ENCODE data around the gene VAPA.
"Not testable (repeated sequence)": the region's sequence is repeated elsewhere in the genome, so short reads cannot be mapped to it uniquely, and the experiment has no call there.

Gene VAPA

GRCh38 chr18:9887992-9888391 lies 25.8 kb upstream of the VAPA start:
- TF ChIP-seq, protein P1, sequence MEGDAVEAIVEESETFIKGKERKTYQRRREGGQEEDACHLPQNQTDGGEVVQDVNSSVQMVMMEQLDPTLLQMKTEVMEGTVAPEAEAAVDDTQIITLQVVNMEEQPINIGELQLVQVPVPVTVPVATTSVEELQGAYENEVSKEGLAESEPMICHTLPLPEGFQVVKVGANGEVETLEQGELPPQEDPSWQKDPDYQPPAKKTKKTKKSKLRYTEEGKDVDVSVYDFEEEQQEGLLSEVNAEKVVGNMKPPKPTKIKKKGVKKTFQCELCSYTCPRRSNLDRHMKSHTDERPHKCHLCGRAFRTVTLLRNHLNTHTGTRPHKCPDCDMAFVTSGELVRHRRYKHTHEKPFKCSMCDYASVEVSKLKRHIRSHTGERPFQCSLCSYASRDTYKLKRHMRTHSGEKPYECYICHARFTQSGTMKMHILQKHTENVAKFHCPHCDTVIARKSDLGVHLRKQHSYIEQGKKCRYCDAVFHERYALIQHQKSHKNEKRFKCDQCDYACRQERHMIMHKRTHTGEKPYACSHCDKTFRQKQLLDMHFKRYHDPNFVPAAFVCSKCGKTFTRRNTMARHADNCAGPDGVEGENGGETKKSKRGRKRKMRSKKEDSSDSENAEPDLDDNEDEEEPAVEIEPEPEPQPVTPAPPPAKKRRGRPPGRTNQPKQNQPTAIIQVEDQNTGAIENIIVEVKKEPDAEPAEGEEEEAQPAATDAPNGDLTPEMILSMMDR (IDR thresholded peaks at IDR 0.05; ENCODE audit: borderline replicate concordance, insufficient read depth, low read depth, low read length), result no peak
- H3K4me3 ChIP-seq (ENCODE audit: low read depth, low read length), result no peak overlapping the region

DNA sequence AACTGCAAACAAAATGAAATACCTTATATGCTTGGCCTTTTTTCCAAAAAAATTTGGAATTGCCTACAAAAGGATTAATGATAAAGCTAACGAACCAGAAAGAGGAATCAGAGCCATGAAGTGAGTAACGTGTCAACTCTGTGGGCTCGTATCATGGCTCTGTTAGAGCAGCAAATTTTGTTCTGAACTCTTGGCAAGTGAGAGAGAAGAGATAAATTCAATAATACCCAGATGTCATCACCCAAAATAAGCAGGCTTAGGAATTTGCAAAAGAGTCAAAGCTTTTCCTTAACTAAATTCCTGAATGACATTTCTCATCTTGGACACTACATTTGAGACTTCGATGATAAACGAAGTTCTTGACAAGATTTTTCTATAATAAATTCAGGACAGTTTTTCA lies 23.6 kb upstream of the VAPA start:
- TF ChIP-seq, protein P1 (IDR thresholded peaks at IDR 0.05; ENCODE audit: borderline replicate concordance, insufficient read depth, low read depth, low read length), result no peak
- H3K4me3 ChIP-seq (ENCODE audit: low read depth, low read length), result no peak overlapping the region

- TF ChIP-seq, protein P1 (IDR thresholded peaks at IDR 0.05; ENCODE audit: borderline replicate concordance, insufficient read depth, low read depth, low read length), result no peak
- H3K4me3 ChIP-seq (ENCODE audit: low read depth, low read length), result no peak overlapping the region
Observed at GRCh38 chr18:9890957-9891356, 22.9 kb upstream of the VAPA start.

GRCh38 chr18:9891515-9891914 lies 22.3 kb upstream of the VAPA start:
- H3K4me3 ChIP-seq (ENCODE audit: low read depth, low read length), result not testable (repeated sequence)

GRCh38 chr18:9894454-9895068 lies 19.3 kb upstream of the VAPA start:
- no peak overlapping the region for H3K4me3 ChIP-seq (ENCODE audit: low read depth, low read length)
- TF ChIP-seq, protein P1 (IDR thresholded peaks at IDR 0.05; ENCODE audit: borderline replicate concordance, insufficient read depth, low read depth, low read length), result no peak

DNA sequence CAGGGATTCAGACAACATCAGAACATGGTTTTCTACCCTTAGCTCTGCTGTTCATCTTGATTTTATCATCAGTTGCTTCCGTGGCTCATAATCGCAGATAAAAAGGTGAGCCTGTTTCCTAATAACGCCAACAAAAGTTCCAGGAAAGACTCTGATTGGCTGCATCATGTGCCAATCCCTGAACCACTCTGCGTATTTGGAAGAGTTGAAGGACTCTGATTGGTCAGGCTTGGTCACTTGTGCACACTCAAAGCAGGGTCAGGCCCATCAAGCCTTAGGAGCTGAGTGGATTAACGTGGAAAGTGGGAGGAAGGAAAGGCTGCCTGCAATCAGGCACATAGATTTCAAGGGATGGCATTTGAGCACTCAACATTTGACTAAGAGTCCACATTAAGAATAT lies 16.7 kb upstream of the VAPA start:
- TF ChIP-seq, protein P1 (IDR thresholded peaks at IDR 0.05; ENCODE audit: borderline replicate concordance, insufficient read depth, low read depth, low read length), result no peak

DNA sequence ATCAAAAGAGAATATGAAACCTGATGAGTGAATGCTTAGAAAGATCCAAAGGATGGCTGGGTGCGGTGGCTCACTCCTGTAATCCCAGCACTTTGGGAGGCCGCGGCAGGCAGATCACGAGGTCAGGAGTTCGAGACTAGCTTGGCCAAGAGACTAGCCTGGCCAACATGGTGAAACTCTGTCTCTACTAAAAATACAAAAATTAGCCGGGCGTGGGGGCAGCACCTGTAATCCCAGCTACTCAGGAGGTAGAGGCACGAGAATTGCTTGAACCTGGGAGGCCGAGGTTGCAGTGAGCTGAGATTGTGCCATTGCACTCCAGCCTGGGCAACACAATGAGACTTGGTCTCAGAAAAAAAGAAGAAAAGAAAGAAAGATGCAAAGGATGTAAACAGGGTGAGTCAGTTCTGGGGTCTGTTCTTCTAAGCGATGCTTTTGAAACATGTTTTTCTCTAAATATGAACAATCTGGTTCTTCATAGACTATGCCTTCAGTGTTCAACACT lies 16.0 kb upstream of the VAPA start:
- H3K4me3 ChIP-seq (ENCODE audit: low read depth, low read length), result not testable (repeated sequence)

More for the DNA sequence above, 16.7 kb upstream of the VAPA start:
- no peak overlapping the region for H3K4me3 ChIP-seq (ENCODE audit: low read depth, low read length)

DNA sequence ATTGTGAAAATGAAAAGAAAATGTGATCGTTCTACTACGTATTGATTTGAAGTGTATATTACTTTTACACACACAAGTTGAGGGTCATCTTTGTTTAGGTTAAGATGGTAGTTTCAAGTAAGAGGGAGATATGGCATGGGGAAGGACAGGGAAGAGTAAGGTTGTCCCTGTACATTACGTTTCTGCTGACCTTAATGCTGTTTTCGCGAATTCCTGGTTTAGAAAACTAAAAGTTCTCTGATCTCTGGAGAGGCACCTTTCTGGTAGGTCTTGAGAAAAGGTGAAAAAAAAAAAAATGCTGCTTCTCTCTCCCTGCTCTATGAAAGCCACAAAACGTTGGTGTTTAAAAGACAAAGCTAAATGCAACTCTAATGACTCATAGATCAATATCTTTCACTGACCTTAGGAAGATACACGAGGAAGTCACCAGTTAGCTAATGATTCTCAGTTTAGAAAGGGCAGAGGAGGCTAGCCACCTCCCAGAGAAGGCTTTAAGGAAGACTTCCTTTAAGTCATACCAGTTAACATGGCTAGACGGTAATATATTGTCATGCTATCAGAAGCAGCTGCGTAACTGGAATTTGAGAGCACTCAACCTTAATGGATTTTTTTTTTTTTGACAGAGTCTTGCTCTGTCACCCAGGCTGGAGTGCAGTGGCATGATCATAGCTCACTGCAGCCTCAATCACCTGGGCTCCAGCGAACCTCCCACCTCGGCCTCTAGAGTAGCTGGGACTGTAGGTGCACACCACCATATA lies 14.8 kb upstream of the VAPA start:
- TF ChIP-seq, protein P1 (IDR thresholded peaks at IDR 0.05; ENCODE audit: borderline replicate concordance, insufficient read depth, low read depth, low read length), result no peak
- no peak overlapping the region for H3K4me3 ChIP-seq (ENCODE audit: low read depth, low read length)

- not testable (repeated sequence) for H3K4me3 ChIP-seq (ENCODE audit: low read depth, low read length)
Observed at GRCh38 chr18:9899550-9899930, 14.3 kb upstream of the VAPA start.
